ENCODE data around the gene ZNF217.

- TF ChIP-seq CTCF (conservative IDR thresholded peaks at IDR 0.05 in 1 of 2, IDR thresholded peaks at IDR 0.05 in 1 of 2; ENCODE audit: low read depth in 1 of 2, low read length in 2 of 2) = no peak
- no peak for TF ChIP-seq EZH2 (IDR thresholded peaks at IDR 0.05; ENCODE audit: low read length, missing control alignments)
Observed at GRCh38 chr20:53635221-53635620, 41.6 kb upstream of the ZNF217 start.

Measured in fibroblast of lung (primary cell).